IPS-15b (cell line): Measurements from ENCODE around the gene SCNN1A.

Source experiments
- H3K27me3 ChIP-seq: one replicate; pipeline ENCODE4 v1.6.1; 2013; ENCODE audit warnings: low read length; ENCODE audit not compliant: control insufficient read depth, insufficient read depth
- H3K36me3 ChIP-seq: one replicate; pipeline ENCODE4 v1.6.1; 2013; ENCODE audit warnings: low read length; ENCODE audit not compliant: control insufficient read depth, insufficient read depth
- H3K4me1 ChIP-seq: one replicate; pipeline ENCODE4 v1.6.1; 2013; ENCODE audit warnings: mild to moderate bottlenecking, low read length; ENCODE audit not compliant: control insufficient read depth, insufficient read depth
- H3K4me3 ChIP-seq: one replicate; pipeline ENCODE4 v1.5.1; 2013; ENCODE audit warnings: low read depth, low read length
- H3K9ac ChIP-seq: one replicate; pipeline ENCODE4 v1.6.1; 2013; ENCODE audit warnings: low read depth, mild to moderate bottlenecking, low read length
- H3K9me3 ChIP-seq: one replicate; pipeline ENCODE4 v1.6.1; 2013; ENCODE audit warnings: mild to moderate bottlenecking, low read length; ENCODE audit not compliant: control insufficient read depth, insufficient read depth

The SCNN1A gene

GRCh38 chr12:6330999-6331714, 44.2 kb downstream of the SCNN1A start:
- Histone ChIP-seq H3K4me3 (no peak overlapping the region), H3K4me1 (peaks cover 15% of the 10 kb centered on the region), H3K36me3 (peaks cover 33% of the 10 kb centered on the region)

DNA sequence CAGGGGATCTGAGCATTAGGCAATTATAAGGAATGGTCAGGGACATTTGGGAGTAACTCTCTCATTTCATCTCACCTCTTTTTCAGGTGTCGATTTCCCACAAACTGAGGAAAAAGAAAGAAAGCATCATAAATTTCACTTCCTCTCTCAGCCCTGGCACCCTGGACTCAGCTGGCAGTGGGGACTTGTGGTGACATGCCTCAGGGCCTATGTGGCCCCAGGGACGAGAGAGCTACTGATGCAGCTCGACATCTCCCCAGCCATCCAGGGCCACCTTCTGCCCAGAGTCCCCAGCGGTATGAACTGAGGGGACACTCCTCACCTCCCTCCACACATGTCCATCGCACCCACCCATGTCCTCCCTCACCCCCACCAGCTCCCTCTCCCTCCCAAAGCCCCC, 45.2 kb downstream of the SCNN1A start:
- H3K36me3 ChIP-seq, result peaks cover 33% of the 10 kb centered on the region
- H3K4me1 ChIP-seq, result peaks cover 12% of the 10 kb centered on the region
- no peaks in the 10 kb centered on the region for H3K9me3 ChIP-seq
- no peaks in the 10 kb centered on the region for H3K27me3 ChIP-seq
- no peak overlapping the region for H3K9ac ChIP-seq
- H3K4me3 ChIP-seq, result no peak overlapping the region

More at GRCh38 chr12:6330999-6331714, 44.2 kb downstream of the SCNN1A start:
- Histone ChIP-seq H3K9me3 (no peaks in the 10 kb centered on the region), H3K27me3 (no peaks in the 10 kb centered on the region), H3K9ac (no peak overlapping the region)

DNA sequence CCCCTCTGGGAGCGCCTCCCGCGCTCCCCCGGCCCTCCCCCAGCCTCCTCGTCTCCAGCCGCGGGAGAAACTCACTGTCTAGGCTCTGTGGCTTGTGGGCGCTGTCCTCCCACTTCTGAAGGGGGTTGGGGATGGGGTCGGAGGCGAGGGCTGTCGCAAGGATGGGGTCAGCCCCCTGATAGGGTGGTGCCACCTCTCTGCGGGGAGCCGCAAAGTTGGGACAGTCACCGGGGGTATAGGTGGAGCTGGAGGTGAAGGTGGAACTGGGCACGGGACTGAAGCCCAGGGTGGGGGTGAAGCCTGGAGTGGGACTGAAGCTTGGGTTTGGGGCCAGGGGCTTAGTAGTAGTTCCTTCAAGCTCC, 45.7 kb downstream of the SCNN1A start:
- Histone ChIP-seq H3K9me3 (no peaks in the 10 kb centered on the region), H3K27me3 (no peaks in the 10 kb centered on the region), H3K9ac (no peak overlapping the region), H3K4me3 (peak overlapping the region; percentile 18), H3K4me1 (peaks cover 17% of the 10 kb centered on the region), H3K36me3 (peaks cover 33% of the 10 kb centered on the region)

GRCh38 chr12:6328945-6329702, 46.2 kb downstream of the SCNN1A start:
- Histone ChIP-seq H3K9me3 (no peaks in the 10 kb centered on the region), H3K27me3 (no peaks in the 10 kb centered on the region), H3K9ac (peak overlapping the region; percentile 8), H3K4me3 (peak overlapping the region; percentile 18), H3K36me3 (peaks cover 33% of the 10 kb centered on the region), H3K4me1 (peaks cover 22% of the 10 kb centered on the region)

GRCh38 chr12:6328045-6328779, 47.2 kb downstream of the SCNN1A start:
- peaks cover 28% of the 10 kb centered on the region for H3K4me1 ChIP-seq
- H3K9ac ChIP-seq, result no peak overlapping the region
- no peak overlapping the region for H3K4me3 ChIP-seq
- no peaks in the 10 kb centered on the region for H3K27me3 ChIP-seq
- no peaks in the 10 kb centered on the region for H3K9me3 ChIP-seq
- H3K36me3 ChIP-seq, result peaks cover 29% of the 10 kb centered on the region

GRCh38 chr12:6327229-6328041, 47.9 kb downstream of the SCNN1A start:
- Histone ChIP-seq H3K9ac (no peak overlapping the region), H3K4me1 (peaks cover 34% of the 10 kb centered on the region), H3K9me3 (no peaks in the 10 kb centered on the region), H3K27me3 (no peaks in the 10 kb centered on the region), H3K36me3 (peaks cover 22% of the 10 kb centered on the region), H3K4me3 (no peak overlapping the region)

GRCh38 chr12:6326316-6327228, 48.8 kb downstream of the SCNN1A start:
- Histone ChIP-seq H3K4me3 (no peak overlapping the region), H3K4me1 (peaks cover 42% of the 10 kb centered on the region), H3K27me3 (no peaks in the 10 kb centered on the region), H3K9ac (no peak overlapping the region), H3K36me3 (peaks cover 20% of the 10 kb centered on the region), H3K9me3 (no peaks in the 10 kb centered on the region)

DNA sequence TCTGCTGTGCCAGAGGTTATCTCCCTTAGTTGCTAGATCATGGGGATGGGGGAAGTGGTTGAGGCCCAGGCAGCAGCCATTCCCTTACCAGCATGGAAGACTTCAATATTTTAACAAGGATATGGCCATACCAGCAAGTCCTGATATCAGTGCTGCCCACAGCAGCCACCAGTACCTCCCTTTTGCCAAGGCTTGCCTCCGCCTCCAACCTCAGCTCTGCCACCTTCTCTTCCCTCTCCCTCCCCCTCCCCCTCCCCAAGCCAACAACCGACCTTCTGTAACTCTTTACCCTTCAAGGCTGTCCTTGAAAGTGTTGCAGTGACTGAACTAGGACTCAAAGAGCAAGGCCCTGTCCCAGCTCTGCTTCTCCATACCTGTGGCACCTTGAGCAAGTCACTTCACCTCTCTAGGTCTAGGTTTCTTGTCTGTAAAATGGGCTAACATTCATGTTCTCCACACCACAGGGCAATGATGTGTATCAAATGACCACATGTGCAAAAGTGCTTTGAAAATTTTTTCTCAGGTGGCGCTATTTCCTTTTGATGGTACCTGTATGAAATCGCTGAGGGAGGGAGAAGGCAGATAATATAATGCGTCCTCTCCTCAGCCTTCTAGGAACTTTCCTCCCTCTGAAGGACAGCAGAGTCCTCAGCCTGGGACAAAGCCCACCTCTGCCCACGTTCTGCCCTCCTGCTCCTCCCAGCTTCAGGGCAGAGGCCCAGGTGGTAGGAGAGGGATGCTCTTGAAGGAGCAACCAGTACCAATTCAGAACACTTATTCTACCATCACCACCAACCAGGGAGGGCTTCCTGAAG, 50.2 kb downstream of the SCNN1A start:
- Histone ChIP-seq H3K4me1 (peaks cover 41% of the 10 kb centered on the region), H3K36me3 (peaks cover 14% of the 10 kb centered on the region), H3K27me3 (no peaks in the 10 kb centered on the region), H3K9ac (no peak overlapping the region), H3K9me3 (no peaks in the 10 kb centered on the region), H3K4me3 (no peak overlapping the region)

DNA sequence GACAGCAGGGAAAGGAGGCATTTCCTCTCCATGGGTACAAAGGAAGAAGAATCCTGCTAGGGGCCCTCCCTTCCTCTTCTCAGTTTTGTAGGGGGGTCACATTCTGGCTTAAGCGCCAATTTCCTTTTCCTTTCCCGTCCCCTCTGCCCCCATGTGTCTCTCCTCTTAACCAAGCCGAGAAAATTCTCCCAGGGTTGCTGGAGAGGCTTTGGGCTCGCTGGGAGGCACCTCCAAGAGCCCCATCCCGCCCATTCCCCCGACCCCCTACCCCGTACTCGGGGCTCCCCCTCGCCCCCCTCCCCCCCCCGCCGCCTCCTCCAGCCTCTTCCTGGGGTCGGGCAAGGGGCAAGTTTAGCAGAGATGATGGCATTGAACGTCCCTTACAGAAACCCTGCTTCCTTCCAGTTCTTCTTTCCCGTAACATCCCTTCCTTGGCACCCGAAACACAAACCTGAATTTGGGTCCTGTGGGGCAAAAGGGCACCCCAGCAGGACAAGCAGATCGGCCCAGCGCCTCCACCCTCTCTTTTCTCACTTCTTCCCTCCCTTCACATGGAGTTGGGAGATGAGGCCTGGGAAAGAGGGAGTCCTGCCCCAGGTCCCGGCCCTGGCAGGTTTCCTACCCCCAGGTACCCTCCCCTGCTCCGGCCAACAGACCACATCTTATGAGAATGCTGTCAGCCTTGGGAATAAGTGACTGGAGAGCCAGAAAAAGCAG, 51.2 kb downstream of the SCNN1A start:
- Histone ChIP-seq H3K9me3 (no peaks in the 10 kb centered on the region), H3K4me1 (peaks cover 40% of the 10 kb centered on the region), H3K4me3 (peak overlapping the region; percentile 35), H3K27me3 (no peaks in the 10 kb centered on the region), H3K36me3 (peaks cover 14% of the 10 kb centered on the region), H3K9ac (peak overlapping the region; percentile 61)
